ENCODE data around the gene TPSD1.
"Not testable (repeated sequence)": the region's sequence is repeated elsewhere in the genome, so short reads cannot be mapped to it uniquely, and the experiment has no call there.

TPSD1 gene

DNA sequence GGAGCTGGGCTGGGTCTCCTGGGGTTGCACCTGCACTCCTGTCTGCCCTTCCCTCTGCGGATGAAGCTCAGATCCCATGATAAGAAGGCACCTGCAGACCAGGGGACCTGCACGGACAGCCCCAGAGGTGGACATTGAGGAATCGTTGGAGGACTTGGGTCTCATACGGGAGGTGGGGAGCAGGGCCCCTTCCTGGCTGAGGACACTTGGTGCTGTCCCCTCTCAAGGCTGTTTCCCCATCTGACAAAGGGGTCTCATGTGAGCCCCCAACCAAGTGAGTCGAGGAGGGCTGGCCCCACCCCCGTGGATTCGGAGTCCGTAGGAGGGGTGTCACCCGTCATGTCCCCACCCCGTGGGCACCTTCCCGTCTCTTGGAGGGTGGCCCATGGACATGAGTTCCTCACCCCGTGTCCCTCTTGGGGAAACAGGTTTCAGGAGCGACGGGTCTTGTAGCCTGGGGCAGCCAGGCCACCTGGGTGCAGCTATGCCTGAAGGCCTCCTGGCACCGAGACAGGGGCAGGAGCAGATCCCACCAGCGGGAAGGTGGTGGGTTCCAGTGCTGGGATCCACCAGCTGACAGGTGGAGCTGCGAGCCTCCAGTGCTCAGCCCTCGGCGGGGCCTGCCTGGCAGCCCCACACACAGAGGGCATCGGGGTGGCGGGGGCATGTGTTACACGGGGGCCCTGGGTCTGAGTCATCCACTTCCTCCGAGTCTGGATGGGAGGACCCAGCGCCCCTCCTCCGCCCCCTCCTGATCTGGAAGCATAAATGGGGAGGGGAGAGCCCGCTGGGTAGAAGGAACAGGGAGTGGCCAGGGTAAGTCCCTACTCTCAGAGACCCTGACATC lies at the start of gene TPSD1:
TPSD1 (plus strand) TSS at position 794 of the 847 bp plus-strand sequence. CDS start 212 bp downstream, outside the sequence.
- not testable (repeated sequence) for DNase-seq (ENCODE audit: low read depth in 2 of 2)

DNA sequence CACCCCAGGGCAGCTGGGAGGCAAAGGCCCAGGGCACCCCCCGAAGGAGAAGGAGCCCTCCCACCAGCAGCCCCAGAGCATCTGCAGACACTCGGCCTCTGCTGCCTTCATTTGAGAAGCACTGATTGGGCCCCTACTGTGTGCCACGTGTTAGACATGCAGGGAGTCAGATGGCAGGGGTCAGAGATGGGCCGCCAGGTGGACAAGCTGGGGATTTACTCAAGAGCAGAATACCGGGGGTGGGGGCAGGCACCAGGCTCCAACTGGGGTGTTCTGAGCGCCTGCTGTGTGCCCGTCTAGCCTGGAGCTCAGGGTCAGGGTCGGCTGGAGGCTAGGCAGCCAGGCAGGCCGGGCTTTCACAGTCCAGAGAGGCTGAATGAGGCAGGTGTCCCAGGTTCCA lies 49.5 kb upstream of the TPSD1 start:
- no peak for DNase-seq (ENCODE audit: low read depth in 2 of 2)

GRCh38 chr16:1206786-1207185 lies 49.1 kb upstream of the TPSD1 start:
- DNase-seq (ENCODE audit: low read depth in 2 of 2): no peak

GRCh38 chr16:1208239-1208830 lies 47.5 kb upstream of the TPSD1 start:
- DNase-seq (ENCODE audit: low read depth in 2 of 2): no peak

DNA sequence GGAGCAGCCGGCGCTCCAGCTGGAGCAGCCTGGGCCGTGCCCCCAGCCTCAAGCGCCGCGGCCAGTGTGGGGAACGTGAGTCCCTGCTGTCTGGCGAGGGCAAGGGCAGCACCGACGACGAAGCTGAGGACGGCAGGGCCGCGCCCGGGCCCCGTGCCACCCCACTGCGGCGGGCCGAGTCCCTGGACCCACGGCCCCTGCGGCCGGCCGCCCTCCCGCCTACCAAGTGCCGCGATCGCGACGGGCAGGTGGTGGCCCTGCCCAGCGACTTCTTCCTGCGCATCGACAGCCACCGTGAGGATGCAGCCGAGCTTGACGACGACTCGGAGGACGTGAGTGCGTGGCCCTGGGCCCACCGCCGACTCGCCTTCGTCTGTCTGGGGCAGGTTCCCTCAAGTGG lies 46.8 kb upstream of the TPSD1 start:
- DNase-seq (ENCODE audit: low read depth in 2 of 2): no peak

- no peak for DNase-seq (ENCODE audit: low read depth in 2 of 2)
Measured at GRCh38 chr16:1210461-1210860, 45.4 kb upstream of the TPSD1 start.

DNA sequence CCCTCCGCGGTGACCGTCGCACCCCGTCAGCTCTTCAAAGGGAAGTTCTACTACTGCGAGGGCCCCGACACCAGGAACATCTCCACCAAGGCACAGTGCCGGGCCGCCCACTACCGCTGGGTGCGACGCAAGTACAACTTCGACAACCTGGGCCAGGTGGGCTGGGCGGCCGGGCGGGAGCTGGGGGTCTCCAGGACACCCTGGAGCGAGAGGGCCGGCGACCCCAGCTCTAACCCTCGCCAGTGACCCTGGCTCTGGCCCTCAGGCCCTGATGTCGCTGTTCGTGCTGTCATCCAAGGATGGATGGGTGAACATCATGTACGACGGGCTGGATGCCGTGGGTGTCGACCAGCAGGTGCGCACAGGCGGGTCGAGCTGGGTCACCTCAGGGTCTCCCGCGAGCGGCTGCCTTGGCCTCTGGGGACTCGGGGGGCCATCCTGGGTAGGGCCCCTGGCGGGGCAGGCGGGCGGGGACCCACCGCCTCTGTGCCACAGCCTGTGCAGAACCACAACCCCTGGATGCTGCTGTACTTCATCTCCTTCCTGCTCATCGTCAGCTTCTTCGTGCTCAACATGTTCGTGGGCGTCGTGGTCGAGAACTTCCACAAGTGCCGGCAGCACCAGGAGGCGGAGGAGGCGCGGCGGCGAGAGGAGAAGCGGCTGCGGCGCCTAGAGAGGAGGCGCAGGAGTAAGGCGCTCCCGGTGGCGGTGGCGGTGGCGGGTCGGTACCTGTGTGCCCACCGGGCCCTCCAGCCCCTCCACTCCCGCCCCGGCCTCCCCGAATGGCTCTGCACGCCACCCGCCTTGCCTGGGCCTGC lies 44.2 kb upstream of the TPSD1 start:
- no peak for DNase-seq (ENCODE audit: low read depth in 2 of 2)

GRCh38 chr16:1212616-1213194 lies 43.2 kb upstream of the TPSD1 start:
- DNase-seq (ENCODE audit: low read depth in 2 of 2): no peak

GRCh38 chr16:1213231-1213630 lies 42.6 kb upstream of the TPSD1 start:
- DNase-seq (ENCODE audit: low read depth in 2 of 2): no peak

DNA sequence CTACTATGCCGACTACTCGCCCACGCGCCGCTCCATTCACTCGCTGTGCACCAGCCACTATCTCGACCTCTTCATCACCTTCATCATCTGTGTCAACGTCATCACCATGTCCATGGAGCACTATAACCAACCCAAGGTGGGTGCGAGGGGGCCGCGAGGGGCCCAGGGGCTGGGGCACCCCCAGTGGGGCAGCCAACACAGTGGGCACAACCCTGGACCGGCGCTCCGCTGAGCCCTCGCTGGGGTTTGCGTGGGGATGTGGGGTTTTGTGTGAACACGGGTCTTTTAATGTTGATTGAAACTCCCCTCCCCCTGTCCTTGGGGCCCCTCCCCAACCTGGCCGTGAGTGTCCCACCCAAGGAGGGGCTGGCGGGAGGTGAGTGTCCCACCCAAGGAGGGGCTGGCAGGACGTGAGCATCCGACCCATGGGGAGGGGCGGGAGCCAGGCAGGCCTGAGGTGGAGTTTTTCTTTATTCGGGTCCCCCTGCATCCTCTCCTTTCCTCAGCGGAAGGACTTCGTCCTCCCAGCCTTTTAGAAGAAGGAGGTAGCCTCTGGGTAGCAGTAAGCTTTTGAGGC lies 42.0 kb upstream of the TPSD1 start:
- DNase-seq (ENCODE audit: low read depth in 2 of 2): no peak

- DNase-seq (ENCODE audit: low read depth in 2 of 2): no peak
Measured at GRCh38 chr16:1214719-1215118, 41.1 kb upstream of the TPSD1 start.

DNA sequence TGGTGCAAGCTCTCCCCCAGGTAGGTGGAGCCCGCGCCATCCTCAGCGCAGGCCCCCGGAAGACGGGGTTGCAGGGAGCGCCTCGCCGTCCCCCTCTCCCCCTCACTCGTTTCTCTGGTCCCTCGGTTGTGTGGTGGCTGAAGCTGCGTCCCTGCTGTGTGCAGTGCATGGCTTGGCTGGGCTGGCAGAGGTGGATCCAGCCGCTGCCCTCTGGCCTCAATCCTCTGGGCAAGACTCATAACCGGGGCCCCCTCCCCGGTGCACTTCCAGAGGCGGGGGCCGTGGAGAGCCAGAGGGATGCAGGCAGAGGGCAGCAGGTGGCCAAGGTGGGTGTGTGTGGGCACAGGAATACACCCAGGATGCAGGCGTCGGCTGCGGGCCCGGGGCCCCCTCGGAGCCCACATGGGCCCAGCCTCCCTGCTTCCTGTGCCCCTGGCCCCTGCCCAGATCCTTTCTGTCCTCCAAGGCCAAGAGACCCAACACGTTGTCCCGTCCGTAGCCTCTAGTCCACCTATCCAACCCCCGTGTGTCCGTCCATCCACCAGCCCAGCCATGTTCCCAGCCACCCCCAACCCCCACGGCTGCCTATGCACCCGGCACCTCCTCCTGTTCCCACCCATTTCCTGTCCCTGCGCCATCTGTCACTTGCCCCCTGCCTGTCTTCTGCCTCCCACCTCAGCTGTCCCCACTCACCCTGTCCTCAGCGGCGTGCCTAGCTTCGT lies 40.1 kb upstream of the TPSD1 start:
- no peak for DNase-seq (ENCODE audit: low read depth in 2 of 2)

DNA sequence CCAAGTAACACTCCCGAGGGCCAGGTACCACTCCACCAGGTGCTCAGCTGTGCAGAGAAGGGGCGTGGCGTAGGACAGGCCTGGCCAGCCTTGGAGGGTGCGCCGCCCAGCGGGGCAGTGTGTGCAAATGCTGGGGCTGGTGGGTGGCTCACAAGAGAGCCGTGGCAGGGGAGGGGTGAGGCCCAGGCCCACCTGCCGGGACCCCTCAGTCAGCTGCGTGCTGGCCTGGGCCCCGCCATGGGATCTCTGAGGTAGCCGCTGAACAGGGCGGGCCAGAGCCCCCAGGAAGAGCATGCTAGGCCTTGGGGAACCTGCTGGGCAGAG lies 39.6 kb upstream of the TPSD1 start:
- DNase-seq (ENCODE audit: low read depth in 2 of 2): no peak

- no peak for DNase-seq (ENCODE audit: low read depth in 2 of 2)
Measured at GRCh38 chr16:1216681-1217400, 39.0 kb upstream of the TPSD1 start.

- DNase-seq (ENCODE audit: low read depth in 2 of 2): no peak
Measured at GRCh38 chr16:1217526-1217925, 38.3 kb upstream of the TPSD1 start.

- DNase-seq (ENCODE audit: low read depth in 2 of 2): no peak
Measured at GRCh38 chr16:1218061-1218929, 37.6 kb upstream of the TPSD1 start.

- DNase-seq (ENCODE audit: low read depth in 2 of 2): no peak
Measured at GRCh38 chr16:1218930-1219611, 36.8 kb upstream of the TPSD1 start.

- no peak for DNase-seq (ENCODE audit: low read depth in 2 of 2)
Measured at GRCh38 chr16:1220098-1220728, 35.7 kb upstream of the TPSD1 start.
